ENCODE data around the gene DOCK8.

DNA sequence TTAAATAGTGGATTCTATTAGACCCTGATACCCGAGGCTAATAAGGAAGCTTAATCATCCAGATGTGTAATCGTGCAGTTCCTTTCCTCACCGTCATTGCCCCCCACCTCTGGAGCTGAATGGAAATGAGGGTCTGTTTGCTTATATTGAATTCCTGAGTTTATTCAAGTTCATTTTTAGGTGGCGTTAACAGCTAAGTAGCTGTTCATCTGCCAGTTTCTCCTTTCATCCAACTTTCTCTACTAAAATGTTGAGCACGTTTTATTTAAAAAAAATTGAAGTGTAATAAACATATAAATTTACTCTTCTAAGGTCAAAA lies 291.0 kb downstream of the DOCK8 start:
- TF ChIP-seq CTCF (IDR thresholded peaks at IDR 0.05) (no peak), EP300 (IDR thresholded peaks at IDR 0.05) (no peak)
